Gastrocnemius medialis (tissue), 4 donors: ENCODE data around the gene HS3ST3A1.

Source experiments
- CTCF ChIP-seq, 5 experiments: fragments of 450-650 bp in 3 of 5; fragments of 200-600 bp in 2 of 5; sonication (generic) in 2 of 5; IDR thresholded peaks in 4 of 5; conservative IDR thresholded peaks in 1 of 5; 1 replicate in 4 of 5; 2 replicates in 1 of 5; pipeline ENCODE4 v1.5.1; 2016 to 2019; ENCODE audit warnings: antibody characterized with exemption in 5 of 5, mild to moderate bottlenecking in 3 of 5, moderate library complexity in 3 of 5
- POLR2A ChIP-seq, 2 donors: fragments of 450-650 bp; IDR thresholded peaks; one replicate each; pipeline ENCODE4 v1.6.1; 2017; ENCODE audit warnings: antibody characterized with exemption in 2 of 2, mild to moderate bottlenecking in 2 of 2, moderate library complexity in 2 of 2

GRCh38 chr17:13508896-13509295 lies 92.8 kb downstream of the HS3ST3A1 start:
- no peak for TF ChIP-seq CTCF (IDR thresholded peaks at IDR 0.05 in 4 of 5, conservative IDR thresholded peaks at IDR 0.05 in 1 of 5)
- TF ChIP-seq POLR2A (IDR thresholded peaks at IDR 0.05): no peak
